A673 (cell line): ENCODE measurements around the gene AIFM3.

Source experiments
- CTCF ChIP-seq: fragments of 300-800, 200-600 bp; sonication (generic); conservative IDR thresholded peaks from 2 replicates; pipeline ENCODE4 v1.5.1; 2017; ENCODE audit warnings: low read depth, mild to moderate bottlenecking, antibody characterized with exemption, low read length, moderate library complexity, mixed read lengths
- EZH2 ChIP-seq: fragments of 200-600 bp; sonication (generic); IDR thresholded peaks from 2 replicates; pipeline ENCODE4 v1.6.1; 2017; ENCODE audit warnings: borderline replicate concordance, low read depth, mild to moderate bottlenecking, mixed read lengths, antibody characterized with exemption, low read length; ENCODE audit not compliant: poor library complexity, severe bottlenecking

- TF ChIP-seq CTCF (no peak), EZH2 (no peak)
Observed at GRCh38 chr22:20976291-20976877, 9.3 kb downstream of the AIFM3 start.
